GM13977 (cell line): ENCODE measurements around the gene ITCH.

Source experiments
- DNase-seq: peaks from one replicate; pipeline ENCODE4 v3.0.0; 2012; ENCODE audit warnings: low spot score
- CTCF ChIP-seq: IDR thresholded peaks from 2 replicates; pipeline ENCODE4 v1.5.1; 2012; ENCODE audit warnings: mild to moderate bottlenecking, control low read depth; ENCODE audit not compliant: insufficient read depth; ENCODE audit errors: extremely low read depth, missing control alignments
- in situ Hi-C: fragments of 300-500 bp; cut with MboI; formaldehyde crosslinking; loops from one replicate; pipeline ENCODE4 v1.12.0; 2022; ENCODE audit warnings: low sequenced_read_pairs, low pct_unique_long_range_greater_than_20kb, mixed read lengths, inconsistent platforms; ENCODE audit not compliant: unreplicated experiment

ITCH gene

DNA sequence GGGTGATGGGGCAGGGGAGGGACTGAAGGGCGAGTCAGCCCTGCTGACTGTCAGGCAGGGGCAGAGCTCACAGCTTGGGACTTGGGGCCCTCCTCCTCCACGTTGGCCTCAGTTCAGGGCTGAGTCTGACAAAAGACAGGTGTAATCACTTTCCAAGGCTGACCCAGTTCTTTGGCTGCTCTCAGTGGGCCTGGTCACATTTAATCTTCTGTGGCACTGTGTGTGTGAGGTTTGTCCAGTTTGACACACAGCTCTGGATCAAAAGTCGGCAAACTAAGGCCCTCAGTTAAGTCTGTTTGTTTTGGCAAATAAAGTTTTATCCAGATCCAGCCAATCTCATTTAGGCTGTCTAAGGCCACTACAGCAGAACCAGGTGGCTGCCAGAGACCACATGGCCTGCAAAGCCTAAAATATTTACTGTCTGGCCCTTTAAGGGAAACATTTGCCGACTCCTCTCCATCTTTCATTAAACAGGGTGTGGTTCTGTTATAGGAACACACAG, 190.3 kb downstream of the ITCH start:
- no peak for TF ChIP-seq CTCF
- no peak for DNase-seq
- in situ Hi-C loops, result no loop called here

DNA sequence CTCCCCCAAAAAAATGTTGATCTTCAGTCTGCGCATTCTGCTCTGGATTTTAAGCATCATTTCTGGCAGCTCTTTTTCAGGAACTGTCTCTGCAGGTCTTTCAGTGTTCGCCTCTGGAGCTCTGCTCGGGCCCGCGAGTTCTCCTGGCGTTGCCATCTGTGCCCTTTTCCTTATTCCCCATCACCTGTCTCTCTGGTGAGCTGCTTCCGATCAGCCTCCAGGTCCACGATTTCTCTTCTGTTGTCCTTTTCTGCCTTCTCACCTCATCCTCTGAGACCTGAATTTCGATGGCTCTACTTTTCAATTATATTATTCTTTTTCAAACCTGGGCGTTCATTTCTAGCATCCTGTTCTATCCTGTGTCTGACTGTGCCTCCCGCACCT, 194.9 kb downstream of the ITCH start:
- TF ChIP-seq CTCF, result no peak
- in situ Hi-C loops, result no loop called here
- DNase-seq, result no peak

GRCh38 chr20:34558320-34559218, 195.5 kb downstream of the ITCH start, which contains the start of gene MAP1LC3A:
TSS of gene MAP1LC3A (plus strand) at chr20:34558718. CDS start at chr20:34558869, 151 bp downstream.
- peak; percentile 96 for DNase-seq
- in situ Hi-C loops, result no loop called here
- TF ChIP-seq CTCF, result no peak

GRCh38 chr20:34559311-34560140, 196.5 kb downstream of the ITCH start:
- in situ Hi-C loops, result loop anchor here (10.0 kb wide), 1 partner anchor 375 kb away; no protein-coding TSS in a partner anchor
- no peak for TF ChIP-seq CTCF
- DNase-seq, result no peak

GRCh38 chr20:34560141-34560523, 197.1 kb downstream of the ITCH start:
- DNase-seq, result no peak
- in situ Hi-C loops, result loop anchor here (10.0 kb wide), 1 partner anchor 375 kb away; no protein-coding TSS in a partner anchor
- no peak for TF ChIP-seq CTCF

DNA sequence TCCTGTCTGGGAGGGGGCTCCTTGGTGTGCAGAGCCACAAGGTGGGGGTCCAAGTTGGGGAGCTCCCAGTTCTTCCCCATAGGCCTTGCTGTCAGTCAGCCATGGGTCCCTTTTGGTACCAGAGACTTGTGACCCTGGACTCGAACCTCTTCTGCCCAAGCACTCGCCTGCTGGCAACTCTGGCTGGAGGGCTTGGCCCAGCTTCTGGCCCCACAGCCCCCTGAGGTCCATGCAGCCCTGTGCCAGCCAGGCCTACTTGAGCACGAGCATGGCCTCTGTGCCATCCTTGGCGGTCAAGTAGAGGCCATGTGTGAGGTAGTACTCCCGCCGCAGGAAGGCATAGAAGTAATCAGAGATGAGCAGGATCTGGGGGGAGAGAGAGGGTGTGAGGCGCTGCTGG, 197.5 kb downstream of the ITCH start:
- DNase-seq, result no peak
- no peak for TF ChIP-seq CTCF
- in situ Hi-C loops, result loop anchor here (10.0 kb wide), 1 partner anchor 374 kb away; no protein-coding TSS in a partner anchor
